NCI-H2107 (cell line): ENCODE measurements around the gene ACP1.

Experiments
- DNase-seq: peaks from one replicate; lab custom pipeline; 2025; lab: John Stamatoyannopoulos, UW

The ACP1 gene

DNA sequence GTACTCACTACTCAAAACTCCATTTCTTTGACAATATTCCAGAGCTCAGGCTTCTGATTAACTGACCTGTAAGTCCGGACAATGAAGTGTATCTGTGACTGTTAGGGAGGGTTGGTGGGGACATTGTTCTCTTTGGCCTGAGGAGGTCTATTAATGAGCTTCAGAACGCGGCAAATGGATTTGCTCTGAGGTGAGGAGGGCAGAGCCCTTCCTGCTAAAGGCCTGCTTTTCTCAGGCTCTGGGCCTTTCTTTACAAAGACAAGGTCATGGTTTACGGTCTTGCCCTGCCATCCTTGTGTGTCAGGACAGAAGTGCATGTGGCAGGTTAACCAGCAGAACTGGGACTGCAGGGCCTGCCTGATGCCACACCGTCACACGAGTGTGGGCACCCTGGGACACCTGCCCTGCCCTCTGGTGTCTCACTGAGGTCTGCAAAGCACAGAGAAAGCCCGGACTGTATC, 15.9 kb downstream of the ACP1 start:
- DNase-seq = no peak

DNA sequence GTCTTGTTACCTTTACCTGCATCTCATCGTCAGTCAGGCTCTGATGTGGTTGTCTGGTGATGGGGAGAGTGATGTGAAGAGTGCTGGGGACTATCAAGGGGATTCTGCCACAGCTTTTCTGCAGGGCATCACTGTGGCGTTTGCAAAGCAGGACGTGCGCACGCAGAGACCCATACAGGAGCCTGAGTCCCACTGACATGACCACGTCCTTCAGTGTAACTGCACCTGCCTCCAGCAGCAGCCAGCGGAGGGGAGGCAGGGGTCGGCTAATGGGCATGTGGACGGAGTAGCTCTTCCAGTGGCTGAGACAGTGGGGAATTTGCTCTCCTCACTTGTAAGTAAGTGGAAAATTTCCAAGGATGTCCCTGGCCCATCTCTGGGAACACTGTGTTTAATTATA, 16.6 kb downstream of the ACP1 start:
- DNase-seq = no peak

DNA sequence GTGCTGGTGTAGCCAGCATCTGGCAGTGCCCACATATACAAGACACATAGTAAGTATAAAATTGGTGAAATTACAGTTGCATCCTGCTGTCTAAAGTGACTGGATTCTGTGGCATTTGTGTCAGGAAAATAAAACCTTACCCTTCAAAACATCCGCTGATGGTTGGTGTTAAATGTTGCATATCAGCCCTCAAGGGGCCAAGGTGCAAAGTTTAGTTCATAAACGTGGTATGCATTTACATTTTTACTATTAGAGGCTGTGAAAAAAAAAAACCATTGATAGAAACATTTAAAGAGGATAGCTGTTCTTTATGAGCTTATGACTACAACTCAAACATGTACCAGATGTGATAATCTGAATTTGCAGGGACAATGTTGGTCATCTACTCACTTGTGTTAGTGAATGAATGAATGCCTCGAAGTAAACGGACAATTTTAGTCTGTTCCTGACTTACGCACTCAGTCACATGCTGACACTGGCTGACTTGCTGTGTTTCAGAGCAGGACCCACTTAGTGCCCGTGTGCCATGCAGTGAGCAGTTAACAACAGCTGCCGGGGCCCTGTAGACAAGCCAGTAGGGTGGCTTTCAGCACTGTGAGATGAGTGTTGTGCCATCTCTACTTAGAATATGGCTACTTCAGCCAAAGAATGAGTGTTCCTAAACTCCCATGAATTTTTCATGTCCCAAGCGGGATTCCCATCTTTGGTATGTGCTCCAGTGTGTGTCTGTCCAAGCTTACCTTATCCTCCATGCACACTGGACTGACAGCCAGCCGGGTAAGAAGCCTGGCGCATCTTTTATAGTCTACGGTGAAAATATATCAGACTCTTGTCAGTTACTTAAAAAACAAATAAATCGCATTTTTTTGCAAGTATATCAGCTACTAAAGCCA, 17.9 kb downstream of the ACP1 start:
- no peak for DNase-seq

DNA sequence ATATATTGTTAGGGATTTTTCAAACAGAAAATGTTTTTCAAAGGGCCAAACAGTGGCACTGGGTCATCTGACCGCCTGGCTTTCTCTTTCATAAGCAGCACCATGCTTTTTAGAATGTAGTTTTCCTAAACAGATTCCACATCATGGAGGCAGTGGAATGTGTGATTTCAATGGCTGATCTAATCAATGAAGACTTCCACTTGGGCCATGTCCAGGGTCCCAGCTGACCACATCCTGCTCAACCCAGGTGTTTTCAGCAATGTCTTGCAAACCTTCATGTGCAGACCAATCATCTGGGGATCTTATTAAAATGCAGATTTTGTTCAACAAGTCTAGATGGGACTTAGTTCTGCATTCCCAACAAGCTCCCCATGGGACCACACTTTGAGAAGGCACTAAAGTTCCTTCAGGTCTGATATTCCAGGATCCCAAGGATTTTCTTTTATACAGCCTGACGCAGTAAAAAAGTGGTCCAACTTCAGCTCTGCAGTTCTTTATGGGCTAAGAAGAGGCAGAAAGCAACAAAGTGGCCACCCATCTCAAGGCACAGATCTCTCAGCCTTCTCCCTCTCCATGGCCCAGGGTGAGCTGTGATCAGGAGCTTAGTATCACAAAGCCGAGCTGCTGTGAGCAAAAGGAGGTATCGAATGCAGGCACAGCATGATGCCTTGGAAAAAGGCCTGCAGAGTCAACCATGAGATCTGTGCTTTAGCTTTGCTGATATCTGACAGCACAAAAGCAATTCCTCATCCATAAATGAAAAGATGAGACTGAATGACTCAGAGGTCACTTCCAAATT, 19.4 kb downstream of the ACP1 start:
- DNase-seq = no peak

DNA sequence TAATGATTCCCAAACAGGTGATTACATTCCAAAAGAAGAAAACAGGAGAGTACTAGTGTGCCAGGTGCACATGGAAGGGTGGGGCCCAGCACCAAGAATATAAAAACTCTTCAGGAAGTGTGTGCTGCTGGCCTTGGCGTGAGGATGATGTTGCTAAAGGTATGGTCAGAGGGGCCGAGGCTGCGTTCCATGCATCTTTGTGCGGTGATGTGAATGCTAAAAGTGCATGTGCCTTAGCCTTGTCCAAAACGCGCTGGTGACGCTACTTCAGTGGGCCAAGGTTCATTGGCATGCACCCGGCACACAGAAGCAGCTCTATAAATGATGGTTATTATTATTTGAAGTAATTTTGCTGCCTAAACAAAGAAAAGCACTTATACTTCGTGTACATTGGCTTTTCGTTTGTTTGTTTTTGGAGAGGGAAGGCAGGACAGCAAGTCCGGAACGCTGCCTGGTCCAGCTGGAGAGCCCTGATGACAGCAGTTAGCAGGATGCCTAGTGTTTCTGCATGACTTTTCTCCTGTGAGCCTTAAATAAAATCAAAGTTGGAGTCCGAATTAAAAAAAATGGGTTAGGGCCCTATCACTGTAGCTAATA, 20.2 kb downstream of the ACP1 start:
- no peak for DNase-seq

DNA sequence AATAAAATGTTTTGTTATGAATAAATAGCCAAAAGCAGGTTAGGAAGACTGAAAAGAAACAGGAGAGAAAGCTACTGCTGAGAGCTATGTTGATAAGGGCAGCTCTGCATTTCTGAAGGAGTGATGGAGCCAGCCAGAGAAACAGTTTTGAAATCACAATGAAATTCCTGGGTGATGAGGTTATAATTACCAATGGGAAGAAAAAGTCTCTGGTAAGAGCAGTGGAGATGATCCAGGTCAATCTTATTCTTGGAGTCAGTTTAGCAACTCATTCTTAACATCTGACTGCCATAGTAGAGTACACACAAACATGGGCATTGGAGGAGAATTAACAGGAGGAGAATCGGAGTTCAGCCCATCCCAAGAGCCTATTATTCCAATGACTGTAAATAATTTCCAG, 20.8 kb downstream of the ACP1 start:
- no peak for DNase-seq

DNA sequence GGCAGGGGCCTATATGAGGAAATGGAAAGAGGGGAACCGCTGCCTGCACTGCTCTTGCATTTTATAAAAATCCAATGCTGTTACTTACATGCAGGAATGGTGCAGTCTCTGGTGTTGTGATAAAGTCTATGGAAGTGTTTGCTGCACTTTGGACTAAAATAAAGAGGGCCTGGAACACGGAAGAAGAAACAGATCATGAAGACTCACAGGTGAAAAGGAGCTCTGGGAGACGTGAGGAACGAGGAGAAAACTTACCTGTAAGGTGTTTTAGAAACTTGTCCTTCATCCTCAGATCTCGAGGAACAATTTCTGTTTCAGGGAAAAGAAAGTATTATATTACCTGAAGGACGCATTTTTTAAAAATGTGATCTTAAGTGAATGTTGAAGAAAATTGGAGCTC, 21.3 kb downstream of the ACP1 start:
- DNase-seq = no peak

DNA sequence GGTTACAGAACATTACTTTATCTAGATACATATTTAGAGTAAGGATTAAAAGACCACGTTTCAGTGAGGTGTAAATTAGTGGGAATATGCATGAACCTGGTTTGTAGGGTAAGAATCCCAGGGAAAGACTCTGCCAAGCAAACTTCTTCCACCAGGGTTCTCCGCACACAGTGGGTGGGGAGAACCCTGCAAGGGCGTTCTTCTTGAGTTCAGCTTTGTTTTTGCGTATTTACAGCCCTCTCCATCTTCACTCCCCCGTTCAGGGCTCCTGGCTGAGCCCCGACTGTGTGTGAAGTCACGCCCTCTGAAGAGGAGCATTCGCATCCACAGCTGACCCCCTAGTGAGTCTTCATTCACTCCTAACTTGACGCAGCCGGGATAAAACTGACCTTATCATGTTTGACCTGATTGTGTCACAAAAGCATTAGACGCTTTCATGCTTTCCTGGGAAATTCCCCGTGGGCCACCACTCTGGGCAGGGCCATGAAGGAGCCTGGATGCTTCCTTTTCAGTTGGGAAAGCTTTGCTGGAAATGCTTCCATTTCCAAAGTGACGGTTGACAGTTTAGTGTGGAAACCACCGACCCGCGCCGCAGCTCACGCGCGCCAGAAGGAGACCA, 22.1 kb downstream of the ACP1 start:
- DNase-seq = no peak

DNA sequence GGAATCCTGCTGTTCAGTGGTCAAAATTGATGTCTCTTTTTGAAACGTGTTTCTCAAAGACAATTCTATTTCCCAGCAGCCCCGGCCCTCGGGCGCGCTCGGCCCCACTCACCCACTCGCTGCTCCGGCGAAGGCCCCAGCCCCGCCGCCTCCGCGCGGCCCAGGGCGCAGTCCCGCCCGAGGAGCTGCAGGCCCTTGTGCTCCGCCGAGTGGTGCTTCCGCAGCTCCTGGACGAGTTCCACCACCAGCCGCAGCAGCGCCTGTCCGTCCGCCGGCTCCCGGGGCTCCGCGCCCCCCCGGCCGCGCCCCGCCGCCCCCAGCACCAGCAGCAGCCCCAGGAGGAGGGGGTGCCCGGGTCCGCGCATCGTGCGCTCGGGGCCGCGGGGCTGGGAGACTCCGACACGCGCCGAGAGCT, 22.7 kb downstream of the ACP1 start:
- no peak for DNase-seq

DNA sequence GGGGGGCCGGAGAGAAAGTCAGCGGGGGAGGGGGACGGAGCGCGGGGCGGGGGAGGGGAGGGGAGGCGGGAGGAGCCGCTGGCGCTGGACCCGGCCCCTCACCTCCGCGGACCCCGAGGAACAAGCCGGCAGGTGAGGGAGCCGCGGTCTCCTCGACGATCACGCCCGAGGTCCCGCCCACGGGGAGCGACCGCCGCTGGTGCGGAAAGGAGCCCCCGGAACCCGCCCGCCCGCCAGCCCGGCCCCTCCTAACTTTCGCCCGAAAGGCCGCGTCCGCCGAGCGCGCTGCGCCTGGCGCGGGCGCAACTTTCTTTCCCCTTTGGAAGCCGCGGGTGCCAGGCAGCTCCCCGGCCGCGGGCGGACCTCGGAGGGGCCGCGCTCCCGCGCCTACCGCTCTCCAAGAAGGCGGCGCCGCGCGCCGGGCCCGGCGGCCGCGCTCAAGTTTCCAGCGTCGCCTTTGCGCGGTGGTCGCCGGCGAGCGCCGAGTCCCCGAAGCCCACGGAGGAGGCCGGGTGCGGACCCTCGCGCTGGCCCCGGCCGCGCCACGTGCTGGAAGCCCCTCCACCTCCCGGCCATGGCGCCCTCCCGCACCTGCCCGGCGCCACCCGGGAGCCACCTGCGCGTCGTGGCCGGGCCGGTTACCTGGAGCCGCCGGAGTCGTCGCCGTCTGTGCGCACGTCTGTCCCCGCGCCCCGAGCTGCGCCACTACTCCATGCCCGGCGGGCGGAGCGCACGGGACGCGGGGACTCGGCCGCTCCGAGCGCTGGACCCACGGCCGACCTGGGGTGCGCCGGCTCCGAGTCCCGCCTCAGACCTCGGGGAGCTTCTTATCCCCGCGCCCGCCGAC, 23.4 kb downstream of the ACP1 start, which contains the start of gene ALKAL2:
ALKAL2 (minus strand) TSS at position 181 of the 847 bp plus-strand sequence. CDS start 256 bp downstream, outside the sequence.
- DNase-seq = no peak

DNA sequence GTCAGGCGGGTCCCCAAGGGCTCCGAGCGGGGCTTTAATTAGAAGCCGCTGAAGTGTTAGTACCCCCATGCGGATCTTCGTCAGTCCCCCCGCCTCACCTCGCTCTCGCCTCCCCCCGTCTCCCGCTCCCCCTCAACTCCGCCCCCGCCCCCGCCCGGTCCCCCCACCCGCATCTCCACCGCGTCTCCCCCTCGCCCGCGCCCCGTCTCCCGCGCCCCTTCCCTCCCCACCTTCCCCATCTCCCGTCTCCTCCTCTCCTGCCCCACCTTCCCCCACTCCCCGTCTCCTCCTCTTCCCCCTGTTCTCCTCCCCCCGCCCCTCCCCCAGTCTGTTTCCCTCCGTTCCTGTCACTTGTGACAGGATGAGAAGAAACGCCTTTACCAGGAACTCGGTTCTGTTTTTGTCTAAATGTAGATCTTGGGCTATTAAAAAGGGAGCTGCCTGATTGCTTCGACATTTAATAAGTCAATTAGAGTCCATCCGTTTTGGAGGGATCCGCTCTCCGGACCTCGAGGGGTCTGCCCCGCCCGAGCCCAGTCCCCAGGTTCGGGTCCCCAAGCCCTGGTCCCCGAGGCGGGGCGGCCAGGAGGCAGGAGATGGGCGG, 24.1 kb downstream of the ACP1 start:
- DNase-seq = no peak

DNA sequence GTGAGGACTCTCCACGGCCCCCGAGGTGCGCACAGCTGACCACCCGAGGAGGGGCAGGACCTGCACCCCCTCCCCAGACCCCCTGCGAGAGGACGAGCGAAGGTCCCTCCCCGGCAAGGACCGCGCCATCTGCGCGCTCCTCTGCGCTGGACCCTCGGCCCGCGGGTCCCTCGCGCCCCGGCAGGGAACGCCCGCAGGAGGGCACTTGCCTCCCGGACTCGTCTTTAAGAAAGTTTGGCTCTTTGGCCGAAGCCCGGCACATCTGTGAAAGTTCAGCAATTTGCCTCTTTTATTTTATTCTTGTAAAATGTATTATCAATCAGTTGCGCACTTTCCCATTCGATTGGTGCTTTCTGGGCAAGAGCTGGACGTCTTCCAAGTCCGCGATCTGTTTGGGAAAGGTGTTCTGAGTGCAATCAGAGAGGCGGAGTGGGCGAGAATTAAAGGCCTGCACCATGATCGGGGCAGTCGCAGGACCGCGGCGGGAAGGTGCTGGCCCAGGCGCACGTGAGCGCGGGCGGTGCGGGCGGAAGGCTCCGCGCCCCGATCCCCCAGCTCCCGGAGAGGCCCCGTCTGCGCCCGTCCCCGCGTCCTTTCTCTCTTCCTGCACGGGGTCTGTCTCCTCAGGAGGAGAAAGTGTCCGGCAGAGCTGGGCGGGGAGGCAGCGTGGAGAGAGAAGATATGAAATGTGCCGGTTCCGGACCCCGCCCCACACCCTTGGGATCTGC, 24.8 kb downstream of the ACP1 start:
- no peak for DNase-seq

DNA sequence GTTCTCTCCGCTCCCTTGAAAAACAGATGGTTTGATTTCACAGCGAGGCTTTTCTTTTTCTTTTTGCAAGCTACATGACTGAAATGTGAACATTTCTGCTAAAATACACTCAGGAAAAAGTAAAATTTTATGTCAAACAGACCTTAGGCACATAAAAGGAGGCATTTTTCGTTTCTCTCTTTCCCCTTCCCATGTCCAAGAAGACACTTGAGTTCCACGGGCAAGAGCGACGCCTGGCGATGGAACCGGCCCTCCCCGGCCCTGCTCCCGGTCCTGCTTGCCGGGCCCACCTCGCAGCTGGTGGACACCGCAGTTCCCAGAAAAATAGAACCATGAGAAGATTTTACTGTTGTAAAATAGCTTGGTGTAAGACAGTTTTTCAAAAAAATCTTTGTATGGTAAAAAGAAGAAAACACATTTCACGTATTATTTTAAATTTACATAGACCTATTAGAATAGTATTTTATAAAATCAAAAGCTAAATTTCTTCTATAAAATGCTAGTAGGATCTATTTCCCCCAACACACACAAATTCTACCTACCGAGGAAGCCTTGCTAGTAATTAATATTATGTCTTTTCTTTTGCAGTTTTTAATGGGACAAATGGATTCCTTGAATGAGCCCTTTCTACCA, 25.5 kb downstream of the ACP1 start:
- peak; percentile 33 for DNase-seq

DNA sequence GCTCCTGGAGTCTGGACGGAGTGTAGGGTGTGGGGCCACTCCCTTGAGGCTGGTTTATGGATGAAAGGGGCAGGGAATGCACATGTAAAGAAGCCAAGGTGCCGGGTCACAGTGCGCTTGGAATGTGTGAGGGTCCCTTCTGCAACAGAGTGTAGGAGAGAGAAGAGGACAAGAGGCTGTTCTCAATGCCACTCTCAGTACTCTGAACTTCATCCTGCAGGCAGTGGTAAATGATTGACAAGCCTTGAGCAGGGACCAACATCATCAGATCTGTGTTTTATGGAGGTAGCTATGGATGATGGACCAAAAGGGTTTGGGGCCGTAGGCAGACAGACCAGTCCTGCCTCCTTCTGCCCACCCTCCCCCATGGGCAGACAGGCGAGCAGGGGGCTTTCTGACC, 30.3 kb downstream of the ACP1 start:
- DNase-seq = no peak

DNA sequence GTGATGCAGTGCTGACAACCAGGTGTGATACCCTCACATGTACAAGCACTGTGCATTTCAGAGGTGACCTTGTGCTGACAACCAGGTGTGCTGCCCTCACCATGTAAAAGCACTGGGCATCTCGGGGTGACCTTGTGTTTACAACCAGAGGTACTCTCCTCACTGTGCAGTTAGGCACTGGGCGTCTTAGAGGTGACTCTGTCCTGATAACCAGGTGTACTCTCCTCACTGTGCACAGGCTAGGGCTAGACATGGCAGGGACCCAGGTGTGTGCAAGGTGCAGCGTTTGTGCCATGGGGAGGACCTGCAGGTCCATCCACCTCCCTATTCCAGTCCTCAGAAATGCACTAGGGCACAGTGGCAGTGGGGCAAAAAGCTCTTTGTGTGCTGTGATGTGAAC, 31.6 kb downstream of the ACP1 start:
- DNase-seq = no peak

DNA sequence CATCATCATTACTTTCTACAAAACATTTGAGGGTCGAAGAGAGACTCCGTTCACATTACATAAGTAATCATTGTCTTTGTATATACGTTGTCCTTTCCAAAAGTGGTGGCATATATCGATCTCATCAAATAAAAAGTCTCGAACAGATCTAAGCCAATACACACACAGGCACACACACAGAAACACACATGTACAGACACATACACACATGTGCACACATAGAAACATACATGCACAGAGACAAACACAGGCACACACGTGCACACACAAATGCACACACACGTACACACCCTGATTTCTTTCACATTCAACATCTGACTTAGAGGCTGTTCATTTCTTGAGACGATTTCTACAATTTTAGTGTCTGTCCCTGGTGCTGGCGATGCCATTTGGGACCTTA, 40.6 kb downstream of the ACP1 start:
- DNase-seq = no peak

DNA sequence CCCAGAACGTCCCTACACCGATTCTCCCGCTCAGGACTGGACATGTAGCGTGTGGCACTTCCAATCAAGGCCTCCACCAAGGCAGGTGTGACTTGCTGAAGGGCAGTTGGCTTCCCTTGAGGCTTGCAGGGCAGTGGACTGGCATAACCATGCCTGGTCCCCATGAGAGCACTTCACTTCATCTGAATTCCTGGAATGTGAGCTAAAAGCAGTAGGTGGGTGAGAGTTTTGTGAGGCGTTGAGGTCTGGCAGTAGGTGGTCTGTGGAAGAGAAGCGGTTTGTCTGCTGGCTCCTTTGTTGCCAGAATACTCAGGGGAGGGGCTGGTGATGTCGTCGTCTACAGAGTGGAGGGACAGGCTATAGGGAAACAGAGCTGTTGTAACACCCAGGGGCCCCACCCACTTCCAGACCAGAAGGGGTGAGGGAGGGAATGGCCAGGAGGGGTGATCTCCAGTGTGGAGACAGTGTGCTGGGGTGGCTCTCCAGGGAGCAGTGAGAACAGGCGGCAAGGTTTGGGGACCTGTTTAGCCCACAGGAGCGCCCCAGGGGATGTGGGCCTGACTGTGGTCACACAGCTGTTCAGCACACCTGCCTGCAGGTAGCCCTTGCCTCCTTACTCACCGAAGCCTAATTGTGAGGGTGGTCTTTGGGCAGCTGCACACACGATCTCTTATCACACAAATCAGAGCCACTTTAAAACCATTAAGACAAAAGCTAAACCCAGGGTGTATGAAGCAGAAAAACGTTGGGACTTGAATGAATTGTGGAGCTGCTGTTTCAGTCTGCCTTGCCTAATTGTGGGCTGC, 44.6 kb downstream of the ACP1 start:
- DNase-seq = no peak

DNA sequence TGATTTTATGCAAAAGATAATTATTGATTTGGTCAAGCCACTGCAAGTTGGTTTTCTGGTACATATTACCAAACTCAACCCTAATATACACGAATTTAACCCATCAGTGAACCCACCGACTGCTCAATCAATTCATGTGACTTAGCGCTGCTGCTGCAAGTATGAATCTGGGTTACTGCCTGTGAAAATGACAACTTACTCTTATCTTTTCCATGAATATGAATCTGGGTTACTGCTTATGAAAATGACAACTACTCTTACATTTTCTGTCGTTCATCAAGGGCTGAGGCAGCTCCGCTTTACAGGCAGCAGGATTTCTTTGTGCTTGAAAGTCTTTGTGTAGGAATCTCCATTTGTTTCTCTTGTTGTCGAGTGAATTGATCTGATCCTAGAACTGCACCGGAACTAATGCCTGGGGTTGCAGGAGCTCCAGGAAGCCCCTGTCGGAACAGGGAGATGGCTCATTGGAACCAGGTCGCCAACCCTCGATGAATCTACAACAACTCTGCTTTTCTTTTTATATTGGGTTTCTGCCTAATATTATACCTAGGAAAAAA, 45.3 kb downstream of the ACP1 start:
- no peak for DNase-seq
